AG04449 (cell line): ENCODE measurements around the gene OBSL1.

Experiments used
- CTCF ChIA-PET: fragments of 350-600 bp; formaldehyde crosslinking; extraction: SDS; loops from one replicate; lab custom pipeline; 2021; ENCODE audit warnings: antibody characterized with exemption; lab: Yijun Ruan, JAX
- POLR2A ChIA-PET: fragments of 400-600, 350-600 bp; formaldehyde crosslinking; extraction: SDS; loops from one replicate; lab custom pipeline; 2020; ENCODE audit warnings: antibody characterized with exemption, inconsistent platforms; lab: Yijun Ruan, JAX
- DNase-seq: peaks from one replicate; pipeline ENCODE4 v3.0.0-alpha.2; 2010; ENCODE audit warnings: low read depth, low spot score
- H3K4me3 ChIP-seq: 2 replicates; pipeline ENCODE4 v1.5.1; 2011; ENCODE audit warnings: low read depth, mild to moderate bottlenecking, control low read depth, low read length
- CTCF ChIP-seq: IDR thresholded peaks from one replicate; pipeline ENCODE4 v1.5.1; 2011; ENCODE audit warnings: mild to moderate bottlenecking, moderate library complexity, low read length, control low read depth, inconsistent platforms; ENCODE audit not compliant: insufficient read depth; ENCODE audit errors: missing control alignments

OBSL1 gene

GRCh38 chr2:219592736-219593135 is 21.4 kb upstream of the OBSL1 start:
- ChIA-PET CTCF (interaction anchor here (1.0 to 1.2 kb wide), 3 partner anchors 9 to 51 kb away, joined by 3 to 4 read pairs (median 3); no protein-coding TSS in a partner anchor), POLR2A (interaction anchor here (1.0 kb wide), 1 partner anchor 21 kb away, joined by 3 read pairs; the partner anchor contains the start of gene OBSL1)
- no peak for DNase-seq
- no peak overlapping the region for H3K4me3 ChIP-seq
- TF ChIP-seq CTCF: no peak

- ChIA-PET POLR2A (no interaction called here), CTCF (interaction anchor here (0.6 to 1.9 kb wide), 3 partner anchors 61 to 99 kb away, joined by 3 to 7 read pairs (median 3); no protein-coding TSS in a partner anchor)
- H3K4me3 ChIP-seq: no peak overlapping the region
- TF ChIP-seq CTCF: no peak
- DNase-seq: no peak
These were observed 19.8 kb upstream of the OBSL1 start for GRCh38 chr2:219591091-219591490.

GRCh38 chr2:219581346-219581745 is 10.0 kb upstream of the OBSL1 start:
- no peak overlapping the region for H3K4me3 ChIP-seq
- DNase-seq: no peak
- no peak for TF ChIP-seq CTCF
- ChIA-PET CTCF (no interaction called here), POLR2A (no interaction called here)

DNA sequence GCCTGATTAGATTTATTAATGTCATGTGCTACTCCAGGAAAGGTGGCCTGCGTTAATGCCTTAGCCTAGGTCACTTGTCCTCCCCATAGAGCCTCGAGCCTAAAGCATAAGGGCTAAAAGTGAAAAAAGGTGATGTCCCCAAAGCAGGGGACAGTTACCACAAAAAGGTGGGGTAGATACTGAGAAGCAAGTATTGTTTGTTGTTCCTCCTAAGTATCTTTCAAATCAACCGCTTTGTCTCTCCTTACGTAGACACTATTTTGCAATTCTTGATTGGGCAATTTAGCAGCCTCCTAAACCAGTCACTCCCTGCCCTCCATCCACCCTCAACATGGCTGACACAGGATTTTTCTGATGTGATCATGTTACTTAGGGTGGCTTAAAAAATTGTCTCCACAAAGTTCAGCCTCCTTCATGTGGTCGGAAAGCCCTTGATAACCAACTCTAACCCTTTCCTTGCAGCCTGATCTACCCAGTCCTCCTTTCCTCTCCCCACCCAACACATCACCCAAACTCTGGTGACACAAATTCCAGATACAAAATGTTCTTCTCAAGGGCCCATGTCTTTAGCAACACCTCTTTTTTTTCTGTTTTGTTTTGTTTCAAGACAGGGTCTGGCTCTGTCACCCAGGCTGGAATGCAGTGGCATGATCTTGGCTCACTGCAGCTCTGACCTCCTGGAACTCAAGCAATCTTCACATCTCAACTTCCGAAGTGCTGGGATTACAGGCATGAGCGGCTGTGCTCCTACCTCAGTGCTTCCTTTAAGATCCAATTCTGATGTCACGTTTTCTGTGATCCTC is 7.7 kb upstream of the OBSL1 start:
- POLR2A ChIA-PET: no interaction called here
- TF ChIP-seq CTCF: no peak

DNA sequence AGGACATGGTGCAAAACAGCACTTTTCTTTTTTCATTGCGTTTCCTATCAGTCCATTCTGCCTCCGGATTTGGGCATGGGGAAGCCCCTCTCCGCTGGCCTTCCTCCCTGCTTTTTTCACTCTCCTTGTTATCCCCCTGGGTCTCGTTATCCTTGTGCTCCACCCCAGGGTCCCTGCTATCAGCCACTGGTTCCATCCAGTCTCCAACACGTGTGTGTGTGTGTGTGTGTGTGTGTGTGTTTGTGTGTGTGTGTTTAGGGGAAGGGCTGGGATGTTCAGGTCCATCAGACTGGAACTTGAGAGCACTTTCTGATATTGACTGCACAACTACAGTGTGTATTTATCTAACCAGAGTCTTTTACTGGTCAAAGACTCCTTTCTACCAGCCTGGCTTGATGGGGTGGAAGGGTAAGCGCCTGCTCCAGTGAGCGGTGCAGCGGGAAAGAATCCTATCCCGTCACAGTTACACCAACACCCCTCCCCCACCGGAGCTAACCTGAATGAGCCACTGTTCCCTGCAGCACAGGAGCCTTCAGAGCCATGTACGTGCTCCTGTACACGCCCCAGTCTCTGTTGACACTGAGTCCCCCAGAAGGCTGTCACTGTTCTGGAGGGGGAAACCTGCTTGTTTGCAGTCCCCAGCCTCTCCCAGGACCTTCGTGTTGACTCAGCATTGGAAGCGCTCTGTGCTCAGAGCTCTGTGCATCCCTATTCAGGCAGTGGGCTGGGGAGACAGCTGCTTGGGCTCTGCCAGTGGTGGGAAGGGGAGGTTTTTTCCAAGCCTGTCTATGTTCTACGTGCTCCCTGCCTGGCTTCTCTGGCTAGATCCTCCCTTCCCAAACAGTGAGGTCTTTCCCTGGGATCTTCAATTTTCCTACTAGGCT is 5.4 kb upstream of the OBSL1 start:
- TF ChIP-seq CTCF: no peak
- DNase-seq: no peak
- POLR2A ChIA-PET: no interaction called here
- H3K4me3 ChIP-seq: no peak overlapping the region
- CTCF ChIA-PET: interaction anchor here (1.2 to 4.7 kb wide), 3 partner anchors 12 to 66 kb away, joined by 3 to 34 read pairs (median 4); no protein-coding TSS in a partner anchor

More for the DNA sequence above, 7.7 kb upstream of the OBSL1 start:
- H3K4me3 ChIP-seq: no peak overlapping the region
- CTCF ChIA-PET: interaction anchor here (1.2 kb wide), 1 partner anchor 18 kb away, joined by 3 read pairs; no protein-coding TSS in a partner anchor
- DNase-seq: no peak
